ENCODE measurements around the gene CEBPZ. TPM values are rescaled to one million over a fixed set of nuclear protein-coding genes. Genes with fewer than 3 reads are reported as not detected.

Gene CEBPZ
- total RNA-seq, 1 donor from 2014 or later = 52.6 TPM

DNA sequence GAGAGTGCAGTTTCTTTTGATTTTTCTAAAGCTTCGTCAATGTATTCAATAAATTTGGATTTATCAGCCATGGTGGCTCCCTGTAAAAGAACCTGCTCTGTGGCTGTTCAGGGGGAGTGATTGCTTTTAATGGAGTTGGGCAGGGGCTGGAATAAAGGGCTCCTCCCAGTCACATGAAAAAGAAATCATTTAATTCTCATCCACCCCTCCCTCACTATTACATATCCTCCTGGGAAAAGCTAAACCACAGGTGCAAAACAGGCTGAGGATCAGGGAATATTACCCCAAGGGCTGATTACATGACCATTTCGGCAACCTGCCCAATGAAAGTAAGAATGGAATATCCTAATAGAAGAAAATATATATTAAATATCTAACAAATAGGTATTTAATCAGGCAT, 42.8 kb downstream of the CEBPZ start, which contains the start of gene SULT6B1:
Gene SULT6B1 (minus strand): TSS at position 101 of the 400 bp plus-strand sequence. CDS start 30 bp downstream, at position 71.
- Mint-ChIP-seq H3K4me1 (ENCODE audit: unreplicated experiment) (peaks cover 5% of the 10 kb centered on the region), H3K36me3 (no peaks in the 10 kb centered on the region), H3K4me3 (no peak within 1 kb of the TSS), H3K27ac (no peak within 1 kb of the TSS), H3K27me3 (peaks cover 5% of the 10 kb centered on the region), H3K9me3 (no peaks in the 10 kb centered on the region)
- TF ChIP-seq, protein P1, sequence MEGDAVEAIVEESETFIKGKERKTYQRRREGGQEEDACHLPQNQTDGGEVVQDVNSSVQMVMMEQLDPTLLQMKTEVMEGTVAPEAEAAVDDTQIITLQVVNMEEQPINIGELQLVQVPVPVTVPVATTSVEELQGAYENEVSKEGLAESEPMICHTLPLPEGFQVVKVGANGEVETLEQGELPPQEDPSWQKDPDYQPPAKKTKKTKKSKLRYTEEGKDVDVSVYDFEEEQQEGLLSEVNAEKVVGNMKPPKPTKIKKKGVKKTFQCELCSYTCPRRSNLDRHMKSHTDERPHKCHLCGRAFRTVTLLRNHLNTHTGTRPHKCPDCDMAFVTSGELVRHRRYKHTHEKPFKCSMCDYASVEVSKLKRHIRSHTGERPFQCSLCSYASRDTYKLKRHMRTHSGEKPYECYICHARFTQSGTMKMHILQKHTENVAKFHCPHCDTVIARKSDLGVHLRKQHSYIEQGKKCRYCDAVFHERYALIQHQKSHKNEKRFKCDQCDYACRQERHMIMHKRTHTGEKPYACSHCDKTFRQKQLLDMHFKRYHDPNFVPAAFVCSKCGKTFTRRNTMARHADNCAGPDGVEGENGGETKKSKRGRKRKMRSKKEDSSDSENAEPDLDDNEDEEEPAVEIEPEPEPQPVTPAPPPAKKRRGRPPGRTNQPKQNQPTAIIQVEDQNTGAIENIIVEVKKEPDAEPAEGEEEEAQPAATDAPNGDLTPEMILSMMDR (conservative IDR thresholded peaks at IDR 0.05) = no peak
- DNase-seq (ENCODE audit: extremely low spot score, unreplicated experiment) = no peak

DNA sequence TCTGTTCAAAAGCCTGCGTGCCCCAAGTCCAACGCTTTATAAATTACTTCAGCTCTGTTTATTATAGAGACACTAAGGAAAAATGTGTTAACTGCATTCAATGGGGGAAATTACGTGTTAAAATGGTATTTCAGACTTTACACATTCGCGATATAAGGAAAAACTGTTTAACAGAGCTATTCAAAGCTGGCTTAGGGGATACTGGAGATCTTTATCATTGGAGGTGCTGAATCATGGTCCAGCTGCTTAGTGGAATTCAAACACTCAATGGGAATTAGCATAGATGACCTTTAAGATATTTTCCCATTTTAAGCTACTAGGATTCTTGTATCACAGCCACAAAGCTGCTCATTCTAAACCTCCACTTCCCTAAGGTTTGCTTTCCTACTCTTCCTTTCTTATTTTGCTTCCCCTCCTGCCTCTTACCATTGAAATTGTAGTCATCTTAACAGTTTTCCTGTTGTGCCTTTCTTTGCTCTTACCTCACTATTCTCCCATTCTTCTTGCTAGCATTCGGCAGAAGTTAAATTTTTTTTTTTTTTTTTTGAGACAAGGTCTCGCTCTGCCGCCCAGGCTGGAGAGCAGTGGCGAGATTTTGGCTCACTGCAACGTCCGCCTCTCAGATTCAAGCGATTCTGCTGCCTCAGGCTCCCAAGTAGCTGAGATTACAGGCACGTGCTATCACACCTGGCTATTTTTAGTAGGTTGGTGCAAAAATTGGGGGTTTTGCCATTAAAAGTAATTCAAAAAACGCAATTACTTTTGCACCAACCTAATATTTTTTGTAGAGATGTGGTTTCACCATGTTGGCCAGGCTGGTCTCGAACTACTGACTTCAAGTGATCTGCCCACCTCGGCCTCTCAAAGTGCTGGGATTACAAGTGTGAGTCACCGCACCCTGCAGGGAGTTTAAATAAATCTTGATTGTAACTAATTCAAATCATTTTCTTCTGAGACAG, 49.4 kb downstream of the CEBPZ start:
- H3K36me3 Mint-ChIP-seq = no peaks in the 10 kb centered on the region
- peaks cover 5% of the 10 kb centered on the region for H3K27me3 Mint-ChIP-seq
- no peak for DNase-seq (ENCODE audit: extremely low spot score, unreplicated experiment)
- H3K4me1 Mint-ChIP-seq (ENCODE audit: unreplicated experiment) = no peaks in the 10 kb centered on the region
- no peaks in the 10 kb centered on the region for H3K9me3 Mint-ChIP-seq
- no peak overlapping the region for H3K4me3 Mint-ChIP-seq
- TF ChIP-seq, protein P1 (conservative IDR thresholded peaks at IDR 0.05) = no peak
- H3K27ac Mint-ChIP-seq = no peak overlapping the region

DNA sequence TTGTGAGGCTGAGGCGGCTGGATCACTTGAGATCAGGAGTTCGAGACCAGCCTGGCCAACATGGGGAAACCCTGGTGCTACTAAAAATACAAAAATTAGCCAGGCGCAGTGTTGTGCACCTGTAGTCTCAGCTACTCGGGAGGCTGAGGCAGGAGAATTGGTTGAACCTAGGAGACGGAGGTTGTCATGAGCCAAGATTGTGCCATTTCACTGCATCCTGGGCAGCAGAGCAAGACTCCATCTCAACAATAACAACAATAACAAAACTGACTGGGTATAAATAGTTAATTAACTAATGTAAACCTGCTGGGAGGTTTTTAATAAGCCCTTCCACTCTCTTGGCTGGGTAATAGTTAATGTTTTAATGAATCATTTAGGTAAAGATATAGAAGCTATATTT, 50.8 kb downstream of the CEBPZ start:
- Mint-ChIP-seq H3K9me3 (no peaks in the 10 kb centered on the region), H3K27me3 (no peaks in the 10 kb centered on the region), H3K27ac (no peak overlapping the region), H3K4me1 (ENCODE audit: unreplicated experiment) (no peaks in the 10 kb centered on the region), H3K4me3 (no peak overlapping the region), H3K36me3 (no peaks in the 10 kb centered on the region)
- DNase-seq (ENCODE audit: extremely low spot score, unreplicated experiment) = no peak
- TF ChIP-seq, protein P1 (conservative IDR thresholded peaks at IDR 0.05) = no peak

DNA sequence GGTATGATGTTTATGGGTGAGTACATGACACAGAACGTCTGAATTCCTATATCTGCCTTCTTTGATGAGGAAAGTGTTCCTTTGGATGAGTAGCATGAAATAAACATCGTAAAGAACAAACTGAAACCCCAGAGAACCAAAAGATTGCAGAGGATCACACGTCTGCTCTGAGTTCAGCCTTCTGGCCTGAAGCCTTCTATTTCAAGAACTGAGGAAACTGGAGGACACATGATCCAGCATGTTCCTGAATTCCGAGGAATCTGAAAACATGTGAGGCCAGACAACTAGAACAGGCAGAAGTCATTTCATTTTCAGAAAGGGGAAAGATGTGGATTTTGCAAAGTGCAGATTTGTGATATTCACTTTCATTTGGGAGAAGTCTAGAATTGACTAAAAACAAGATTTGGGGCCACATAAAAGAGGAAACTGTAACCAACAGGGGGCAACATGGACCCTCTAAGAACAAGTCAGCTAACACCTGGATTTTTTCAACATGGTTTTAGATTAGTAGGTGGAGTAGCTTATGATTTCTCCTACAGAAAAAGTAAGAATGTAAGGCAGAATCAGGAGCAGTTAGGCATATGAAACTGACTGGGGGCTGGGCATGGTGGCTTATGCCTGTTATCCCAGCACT, 51.3 kb downstream of the CEBPZ start:
- Mint-ChIP-seq H3K27ac (no peak overlapping the region), H3K4me3 (no peak overlapping the region), H3K4me1 (ENCODE audit: unreplicated experiment) (no peaks in the 10 kb centered on the region)

DNA sequence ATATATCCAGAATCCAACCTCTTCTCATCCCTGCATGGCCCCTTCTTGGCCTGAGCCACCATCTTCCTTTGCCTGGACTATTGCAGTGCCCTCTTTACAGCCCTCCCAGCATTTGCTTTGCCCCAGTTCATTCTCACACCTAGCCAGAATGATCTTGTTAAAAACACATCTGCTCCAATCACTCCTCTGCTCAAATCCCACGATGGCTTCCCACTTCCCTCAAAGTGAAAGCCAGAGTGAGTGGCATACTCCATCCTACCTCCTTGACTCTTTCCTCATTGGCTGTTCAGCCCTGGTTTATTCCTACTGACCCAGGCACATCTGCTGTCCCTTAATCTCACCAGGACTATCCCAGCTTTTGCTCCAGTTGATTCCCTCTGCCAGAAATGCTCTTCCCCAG, 57.7 kb downstream of the CEBPZ start:
- no peaks in the 10 kb centered on the region for H3K9me3 Mint-ChIP-seq
- H3K27me3 Mint-ChIP-seq = no peaks in the 10 kb centered on the region
- no peaks in the 10 kb centered on the region for H3K4me1 Mint-ChIP-seq (ENCODE audit: unreplicated experiment)
- no peaks in the 10 kb centered on the region for H3K36me3 Mint-ChIP-seq
- TF ChIP-seq, protein P1 (conservative IDR thresholded peaks at IDR 0.05) = no peak
- H3K4me3 Mint-ChIP-seq = no peak overlapping the region
- no peak overlapping the region for H3K27ac Mint-ChIP-seq
- no peak for DNase-seq (ENCODE audit: extremely low spot score, unreplicated experiment)

More for the DNA sequence above, 51.3 kb downstream of the CEBPZ start:
- Mint-ChIP-seq H3K27me3 (no peaks in the 10 kb centered on the region), H3K36me3 (no peaks in the 10 kb centered on the region), H3K9me3 (no peaks in the 10 kb centered on the region)
- TF ChIP-seq, protein P1 (conservative IDR thresholded peaks at IDR 0.05) = no peak
- DNase-seq (ENCODE audit: extremely low spot score, unreplicated experiment) = no peak

Measured in type B pancreatic cell (in vitro differentiated cells).